ENCODE data around the gene EPHB2. TPM values are rescaled to one million over a fixed set of nuclear protein-coding genes. Genes with fewer than 3 reads are reported as not detected.

EPHB2 gene
- total and polyA plus RNA-seq, 2 of the 4 experiments (the other 2 are of a cell fraction): 52.3 to 58.8 TPM

DNA sequence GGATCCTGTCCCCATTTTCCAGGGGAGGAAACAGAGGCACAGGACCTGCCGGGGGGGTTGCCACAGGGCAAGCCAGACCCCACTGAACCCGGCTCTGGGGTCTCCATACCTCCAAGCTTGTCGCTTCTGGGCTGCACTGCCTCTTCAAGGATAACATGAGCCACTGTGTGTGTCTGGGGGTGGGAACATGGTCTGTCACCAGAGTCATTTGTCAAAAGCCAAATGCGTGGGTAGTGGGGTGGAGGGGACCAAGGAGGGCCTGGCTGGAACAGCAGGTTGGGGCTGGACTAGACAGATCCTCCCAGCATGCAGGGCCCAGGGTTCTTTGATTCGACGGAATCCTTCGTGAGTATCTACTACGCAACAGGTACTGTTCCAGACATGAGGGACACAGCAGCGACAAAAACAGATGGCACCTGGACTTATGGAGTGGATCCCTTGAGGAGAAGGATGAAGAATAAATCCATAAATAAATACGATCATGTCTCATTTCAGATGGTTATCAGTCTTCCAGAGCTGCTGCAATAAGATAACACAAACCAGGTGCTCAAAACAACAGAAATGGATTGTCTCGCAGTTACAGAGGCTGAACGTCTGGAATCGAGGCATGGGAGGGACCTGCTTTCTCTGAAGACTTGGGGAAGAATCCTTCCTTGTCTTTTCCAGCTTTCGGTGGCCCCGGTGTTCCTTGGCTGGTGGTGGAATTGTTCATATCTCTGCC lies 28.9 kb upstream of the EPHB2 start:
- no peak overlapping the region for H2BK120ac ChIP-seq (ENCODE audit: low read depth, low read length)
- no peak overlapping the region for H4K8ac ChIP-seq (ENCODE audit: low read depth in 2 of 2, low read length in 2 of 2)
- in situ Hi-C loops (cut with MboI; ENCODE audit: low sequenced_read_pairs) (no loop called here), intact Hi-C loops (cut with micrococcal nuclease) (no loop called here), dilution Hi-C loops (cut with HindIII; ENCODE audit: low sequenced_read_pairs, unreplicated experiment) (no loop called here)
- no peak overlapping the region for H4K91ac ChIP-seq (ENCODE audit: insufficient read depth, low read depth, low read length)
- no peak overlapping the region for H3K27ac ChIP-seq (ENCODE audit: insufficient read depth, low read length)
- no peak overlapping the region for H3K4ac ChIP-seq (ENCODE audit: low read depth, low read length)
- CTCF ChIA-PET: no interaction called here
- no peaks in the 10 kb centered on the region for H3K9me3 ChIP-seq (ENCODE audit: control insufficient read depth, insufficient read depth, low read length)
- no peak overlapping the region for H2BK15ac ChIP-seq (ENCODE audit: low read depth, low read length)
- H2BK5ac ChIP-seq (ENCODE audit: low read depth, low read length, poor library complexity, severe bottlenecking): no peak overlapping the region
- no peak for DNase-seq
- no peaks in the 10 kb centered on the region for H3K79me1 ChIP-seq (ENCODE audit: low read depth in 1 of 2, low read length in 2 of 2)
- H3K56ac ChIP-seq (ENCODE audit: extremely low read depth, insufficient read depth, low read length): no peak overlapping the region
- no peak overlapping the region for H3K18ac ChIP-seq (ENCODE audit: low read depth, low read length)
- no peak overlapping the region for H3K4me2 ChIP-seq (ENCODE audit: low read depth, low read length)
- no peak overlapping the region for H2AK5ac ChIP-seq (ENCODE audit: low read depth, low read length)
- H3K14ac ChIP-seq (replicated peaks; ENCODE audit: low read depth, low read length): no peak overlapping the region
- POLR2A ChIA-PET (ENCODE audit: unreplicated experiment): no interaction called here
- no peak overlapping the region for H2BK20ac ChIP-seq (ENCODE audit: low read depth, low read length)
- TF ChIP-seq, protein P1, sequence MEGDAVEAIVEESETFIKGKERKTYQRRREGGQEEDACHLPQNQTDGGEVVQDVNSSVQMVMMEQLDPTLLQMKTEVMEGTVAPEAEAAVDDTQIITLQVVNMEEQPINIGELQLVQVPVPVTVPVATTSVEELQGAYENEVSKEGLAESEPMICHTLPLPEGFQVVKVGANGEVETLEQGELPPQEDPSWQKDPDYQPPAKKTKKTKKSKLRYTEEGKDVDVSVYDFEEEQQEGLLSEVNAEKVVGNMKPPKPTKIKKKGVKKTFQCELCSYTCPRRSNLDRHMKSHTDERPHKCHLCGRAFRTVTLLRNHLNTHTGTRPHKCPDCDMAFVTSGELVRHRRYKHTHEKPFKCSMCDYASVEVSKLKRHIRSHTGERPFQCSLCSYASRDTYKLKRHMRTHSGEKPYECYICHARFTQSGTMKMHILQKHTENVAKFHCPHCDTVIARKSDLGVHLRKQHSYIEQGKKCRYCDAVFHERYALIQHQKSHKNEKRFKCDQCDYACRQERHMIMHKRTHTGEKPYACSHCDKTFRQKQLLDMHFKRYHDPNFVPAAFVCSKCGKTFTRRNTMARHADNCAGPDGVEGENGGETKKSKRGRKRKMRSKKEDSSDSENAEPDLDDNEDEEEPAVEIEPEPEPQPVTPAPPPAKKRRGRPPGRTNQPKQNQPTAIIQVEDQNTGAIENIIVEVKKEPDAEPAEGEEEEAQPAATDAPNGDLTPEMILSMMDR (conservative IDR thresholded peaks at IDR 0.05; ENCODE audit: low read depth, low read length): no peak
- no peak for TF ChIP-seq CHD1 (IDR thresholded peaks at IDR 0.05; ENCODE audit: low read depth, low read length)
- no peak for TF ChIP-seq RFX5 (IDR thresholded peaks at IDR 0.05; ENCODE audit: low read depth, low read length)
- TF ChIP-seq MAZ (IDR thresholded peaks at IDR 0.05; ENCODE audit: borderline replicate concordance, low read depth, low read length): no peak
- TF ChIP-seq, protein P2, sequence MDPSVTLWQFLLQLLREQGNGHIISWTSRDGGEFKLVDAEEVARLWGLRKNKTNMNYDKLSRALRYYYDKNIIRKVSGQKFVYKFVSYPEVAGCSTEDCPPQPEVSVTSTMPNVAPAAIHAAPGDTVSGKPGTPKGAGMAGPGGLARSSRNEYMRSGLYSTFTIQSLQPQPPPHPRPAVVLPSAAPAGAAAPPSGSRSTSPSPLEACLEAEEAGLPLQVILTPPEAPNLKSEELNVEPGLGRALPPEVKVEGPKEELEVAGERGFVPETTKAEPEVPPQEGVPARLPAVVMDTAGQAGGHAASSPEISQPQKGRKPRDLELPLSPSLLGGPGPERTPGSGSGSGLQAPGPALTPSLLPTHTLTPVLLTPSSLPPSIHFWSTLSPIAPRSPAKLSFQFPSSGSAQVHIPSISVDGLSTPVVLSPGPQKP (IDR thresholded peaks at IDR 0.05; ENCODE audit: borderline replicate concordance, low read depth, low read length): no peak
- no peak for TF ChIP-seq RCOR1 (IDR thresholded peaks at IDR 0.05; ENCODE audit: insufficient replicate concordance, low read length)
- no peak for TF ChIP-seq USF2 (IDR thresholded peaks at IDR 0.05; ENCODE audit: low read depth, low read length)
- TF ChIP-seq SMC3 (IDR thresholded peaks at IDR 0.05; ENCODE audit: low read depth, low read length): no peak
- no peak for TF ChIP-seq CEBPB (IDR thresholded peaks at IDR 0.05; ENCODE audit: low read depth, low read length)
- TF ChIP-seq NFE2L2 (IDR thresholded peaks at IDR 0.05; ENCODE audit: low read depth, low read length): no peak
- no peak for TF ChIP-seq MAFK (IDR thresholded peaks at IDR 0.05; ENCODE audit: low read depth, low read length)
- TF ChIP-seq RAD21 (IDR thresholded peaks at IDR 0.05; ENCODE audit: low read length): no peak
- no peak for TF ChIP-seq BHLHE40 (IDR thresholded peaks at IDR 0.05; ENCODE audit: low read depth, low read length)
- TF ChIP-seq POLR2A (IDR thresholded peaks at IDR 0.05; ENCODE audit: low read depth, low read length): no peak
- TF ChIP-seq MXI1 (IDR thresholded peaks at IDR 0.05; ENCODE audit: borderline replicate concordance, low read depth, low read length): no peak
- no peak for TF ChIP-seq FOS (IDR thresholded peaks at IDR 0.05; ENCODE audit: low read depth, low read length)
- no peaks in the 10 kb centered on the region; the same call in 1 of the 2 replicates for H3K9me1 ChIP-seq (ENCODE audit: insufficient read depth, low read length)
- WGBS, 2 experiments (ENCODE audit: extremely low coverage in 2 of 2, insufficient read length in 1 of 2): 85% methylated on average over 5 of the region's 15 CpGs; no CpG with 5 or more reads in 1 of the 2 experiments
- peaks cover 19% of the 10 kb centered on the region for H3K27me3 ChIP-seq (ENCODE audit: control insufficient read depth, insufficient read depth, low read length)
- no peaks in the 10 kb centered on the region for H3K36me3 ChIP-seq (ENCODE audit: control insufficient read depth, insufficient read depth, low read length)
- no peaks in the 10 kb centered on the region for H4K20me1 ChIP-seq (ENCODE audit: insufficient read depth, low read length)
- BruUV-seq (replicated peaks): no TSS peak
- no peak overlapping the region for H2AK9ac ChIP-seq (replicated peaks; ENCODE audit: low read depth, low read length, poor library complexity)
- H3K23ac ChIP-seq (ENCODE audit: low read depth, low read length): no peak overlapping the region
- H2AFZ ChIP-seq (replicated peaks; ENCODE audit: low read length, poor library complexity): no peak overlapping the region
- H3K9ac ChIP-seq (ENCODE audit: low read depth, low read length): no peak overlapping the region
- no peak overlapping the region for H4K5ac ChIP-seq (ENCODE audit: low read depth, low read length)
- no peak for ATAC-seq (ENCODE audit: low read depth)
- H3K4me1 ChIP-seq (ENCODE audit: control insufficient read depth, insufficient read depth, low read length): peaks cover 5% of the 10 kb centered on the region
- H3K4me3 ChIP-seq (ENCODE audit: insufficient read depth, low read depth, low read length): no peak overlapping the region

All from IMR-90 (cell line).